Measurements from ENCODE around the gene ARHGEF19.

Gene ARHGEF19

DNA sequence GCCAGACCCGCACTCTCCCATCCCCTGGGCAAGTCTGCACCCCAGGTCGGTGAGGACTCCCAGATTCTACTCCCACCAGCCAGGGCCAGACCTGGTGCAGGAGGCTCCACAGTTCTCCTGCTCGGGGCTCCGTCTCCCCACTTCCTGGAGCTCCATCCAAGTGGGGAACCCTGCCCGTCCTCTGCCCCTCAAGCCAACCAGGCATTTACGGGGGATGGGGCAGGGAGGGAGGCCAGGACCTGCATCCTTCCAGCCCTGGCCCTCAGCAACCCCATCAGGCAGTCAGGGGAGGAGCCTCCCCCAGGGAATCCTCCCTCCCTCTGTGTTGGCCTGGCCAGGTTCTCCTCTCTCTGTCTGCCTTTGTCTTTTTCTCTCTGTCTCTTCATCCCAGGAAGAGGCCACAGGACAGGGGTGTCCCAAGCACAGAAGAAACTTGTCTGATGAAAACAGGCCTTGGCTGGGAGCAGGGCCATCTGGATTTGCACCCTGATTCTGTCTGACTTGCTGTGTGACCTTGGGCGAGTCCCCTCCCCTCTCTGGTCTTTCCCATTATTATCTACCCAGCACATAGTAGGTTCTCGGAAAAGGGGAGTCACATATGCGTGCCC, 38.1 kb downstream of the ARHGEF19 start:
- DNase-seq (ENCODE audit: low read depth, low spot score) = no peak
- ChIA-PET CTCF (interaction anchor here (1.0 to 3.5 kb wide), 5 partner anchors 8 to 101 kb away, joined by 3 to 47 read pairs (median 4); partner anchors contain the start of gene FAM131C), POLR2A (no interaction called here)
- TF ChIP-seq, protein P1, sequence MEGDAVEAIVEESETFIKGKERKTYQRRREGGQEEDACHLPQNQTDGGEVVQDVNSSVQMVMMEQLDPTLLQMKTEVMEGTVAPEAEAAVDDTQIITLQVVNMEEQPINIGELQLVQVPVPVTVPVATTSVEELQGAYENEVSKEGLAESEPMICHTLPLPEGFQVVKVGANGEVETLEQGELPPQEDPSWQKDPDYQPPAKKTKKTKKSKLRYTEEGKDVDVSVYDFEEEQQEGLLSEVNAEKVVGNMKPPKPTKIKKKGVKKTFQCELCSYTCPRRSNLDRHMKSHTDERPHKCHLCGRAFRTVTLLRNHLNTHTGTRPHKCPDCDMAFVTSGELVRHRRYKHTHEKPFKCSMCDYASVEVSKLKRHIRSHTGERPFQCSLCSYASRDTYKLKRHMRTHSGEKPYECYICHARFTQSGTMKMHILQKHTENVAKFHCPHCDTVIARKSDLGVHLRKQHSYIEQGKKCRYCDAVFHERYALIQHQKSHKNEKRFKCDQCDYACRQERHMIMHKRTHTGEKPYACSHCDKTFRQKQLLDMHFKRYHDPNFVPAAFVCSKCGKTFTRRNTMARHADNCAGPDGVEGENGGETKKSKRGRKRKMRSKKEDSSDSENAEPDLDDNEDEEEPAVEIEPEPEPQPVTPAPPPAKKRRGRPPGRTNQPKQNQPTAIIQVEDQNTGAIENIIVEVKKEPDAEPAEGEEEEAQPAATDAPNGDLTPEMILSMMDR (IDR thresholded peaks at IDR 0.05; ENCODE audit: insufficient read depth, low read length, missing control alignments) = no peak
- H3K4me3 ChIP-seq (ENCODE audit: low read depth, low read length) = no peak overlapping the region

DNA sequence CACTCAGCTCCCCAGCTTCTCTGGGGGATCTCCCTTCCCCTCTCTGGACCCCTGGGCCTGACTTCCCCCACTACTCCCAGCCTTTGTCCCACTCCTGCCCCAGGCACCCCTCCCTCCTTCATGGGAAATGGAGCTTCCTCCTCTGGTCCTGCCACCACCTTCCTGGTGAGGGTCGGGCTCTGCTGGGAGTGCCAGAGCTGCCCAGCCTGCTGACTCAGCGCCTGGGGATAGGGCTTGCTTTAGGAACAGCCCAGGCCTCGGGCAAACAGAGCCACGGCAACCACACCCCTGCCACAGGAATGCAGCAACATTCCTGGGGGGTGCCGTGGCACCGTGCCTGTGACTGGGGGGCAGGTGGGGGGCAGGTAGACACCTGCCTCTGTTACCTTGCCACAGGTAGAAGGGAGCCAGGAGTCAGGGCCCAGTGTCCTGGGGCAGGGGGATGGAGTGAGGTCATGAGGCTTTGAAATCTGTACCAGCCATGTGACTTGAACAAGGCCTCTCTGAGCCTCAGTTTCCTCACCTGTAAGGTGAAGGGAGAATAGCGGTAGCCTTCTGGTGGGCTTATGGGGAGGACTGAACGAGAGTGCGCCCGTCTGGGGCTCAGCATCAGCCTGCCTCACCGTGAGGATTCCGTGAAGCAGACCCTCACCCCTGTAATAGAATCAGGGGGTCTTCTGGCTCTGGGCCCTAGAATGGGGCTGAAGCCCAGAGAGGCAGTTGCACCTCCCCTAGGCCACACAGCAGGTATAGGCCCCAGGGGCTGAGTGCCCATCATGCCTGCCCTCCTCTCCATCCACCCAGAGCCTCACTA, 38.8 kb downstream of the ARHGEF19 start:
- TF ChIP-seq, protein P1 (IDR thresholded peaks at IDR 0.05; ENCODE audit: insufficient read depth, low read length, missing control alignments) = no peak
- no peak overlapping the region for H3K4me3 ChIP-seq (ENCODE audit: low read depth, low read length)
- peak; percentile 31 for DNase-seq (ENCODE audit: low read depth, low spot score)
- CTCF ChIA-PET = interaction anchor here (0.9 to 3.5 kb wide), 7 partner anchors 13 to 96 kb away, joined by 3 to 47 read pairs (median 3); no protein-coding TSS in a partner anchor
- POLR2A ChIA-PET = interaction anchor here (1.4 kb wide), 1 partner anchor 17 kb away, joined by 5 read pairs; the partner anchor contains the start of gene EPHA2

DNA sequence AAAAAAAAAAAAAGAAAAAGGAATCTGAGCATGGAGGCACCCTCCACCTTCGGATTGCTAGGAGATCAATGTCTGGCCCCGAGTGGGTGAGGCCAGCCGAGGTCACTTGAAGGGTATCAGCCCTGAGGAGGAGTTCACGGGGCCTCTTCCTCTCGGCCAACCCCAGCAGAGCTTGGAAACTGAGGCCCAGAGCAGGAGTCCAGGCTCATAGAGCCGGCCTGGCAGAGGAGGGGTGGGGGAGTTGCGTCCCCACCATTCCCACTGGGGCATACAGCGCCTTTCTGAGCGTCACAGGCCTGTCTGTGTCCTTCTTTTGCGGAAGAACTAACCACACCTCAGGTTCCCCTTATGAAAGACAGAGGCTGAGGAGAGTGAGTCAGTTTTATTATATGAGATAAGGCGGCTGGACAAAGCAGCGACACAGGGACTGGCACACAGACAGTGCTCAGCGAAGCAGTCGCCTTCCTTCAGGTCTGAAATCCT, 39.4 kb downstream of the ARHGEF19 start:
- DNase-seq (ENCODE audit: low read depth, low spot score) = no peak
- CTCF ChIA-PET = interaction anchor here (0.7 to 1.3 kb wide), 7 partner anchors 16 to 358 kb away, joined by 3 to 6 read pairs (median 3); no protein-coding TSS in a partner anchor
- TF ChIP-seq, protein P1 (IDR thresholded peaks at IDR 0.05; ENCODE audit: insufficient read depth, low read length, missing control alignments) = no peak
- H3K4me3 ChIP-seq (ENCODE audit: low read depth, low read length) = no peak overlapping the region
- POLR2A ChIA-PET = interaction anchor here (1.4 kb wide), 1 partner anchor 17 kb away, joined by 5 read pairs; the partner anchor contains the start of gene EPHA2

DNA sequence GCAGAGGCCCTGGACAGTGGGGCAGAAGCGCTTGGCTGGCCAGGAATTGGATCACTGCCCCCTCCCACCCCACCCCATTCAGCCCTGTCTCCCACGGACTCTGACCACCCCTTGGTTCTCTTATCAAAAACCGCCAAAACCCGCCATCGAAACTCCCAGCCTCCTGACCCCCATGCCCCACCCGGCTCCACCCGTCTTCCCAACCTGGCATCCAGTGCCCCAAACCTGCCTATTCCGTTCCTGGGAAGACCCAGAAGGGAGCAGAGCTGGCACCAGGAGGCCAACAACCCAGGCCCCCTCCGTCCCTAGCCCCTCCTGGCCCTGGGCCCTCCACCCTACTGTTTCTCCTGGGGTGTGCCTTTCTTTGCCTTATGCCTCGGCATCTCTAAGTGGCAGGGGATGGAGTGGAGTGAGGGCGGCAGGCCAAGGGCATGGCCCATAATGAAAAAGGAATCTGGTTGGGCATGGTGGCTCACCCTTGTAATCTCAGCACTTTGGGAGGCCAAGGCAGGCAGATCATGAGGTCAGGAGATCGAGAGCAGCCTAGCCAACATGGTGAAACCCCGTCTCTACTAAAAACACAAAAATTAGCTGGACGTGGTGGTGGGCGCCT, 40.1 kb downstream of the ARHGEF19 start:
- ChIA-PET CTCF (interaction anchor here (0.7 to 1.3 kb wide), 5 partner anchors 17 to 357 kb away, joined by 3 to 6 read pairs (median 3); no protein-coding TSS in a partner anchor), POLR2A (interaction anchor here (1.4 kb wide), 1 partner anchor 16 kb away, joined by 5 read pairs; the partner anchor contains the start of gene EPHA2)
- no peak for DNase-seq (ENCODE audit: low read depth, low spot score)
- no peak overlapping the region for H3K4me3 ChIP-seq (ENCODE audit: low read depth, low read length)
- TF ChIP-seq, protein P1 (IDR thresholded peaks at IDR 0.05; ENCODE audit: insufficient read depth, low read length, missing control alignments) = no peak

DNA sequence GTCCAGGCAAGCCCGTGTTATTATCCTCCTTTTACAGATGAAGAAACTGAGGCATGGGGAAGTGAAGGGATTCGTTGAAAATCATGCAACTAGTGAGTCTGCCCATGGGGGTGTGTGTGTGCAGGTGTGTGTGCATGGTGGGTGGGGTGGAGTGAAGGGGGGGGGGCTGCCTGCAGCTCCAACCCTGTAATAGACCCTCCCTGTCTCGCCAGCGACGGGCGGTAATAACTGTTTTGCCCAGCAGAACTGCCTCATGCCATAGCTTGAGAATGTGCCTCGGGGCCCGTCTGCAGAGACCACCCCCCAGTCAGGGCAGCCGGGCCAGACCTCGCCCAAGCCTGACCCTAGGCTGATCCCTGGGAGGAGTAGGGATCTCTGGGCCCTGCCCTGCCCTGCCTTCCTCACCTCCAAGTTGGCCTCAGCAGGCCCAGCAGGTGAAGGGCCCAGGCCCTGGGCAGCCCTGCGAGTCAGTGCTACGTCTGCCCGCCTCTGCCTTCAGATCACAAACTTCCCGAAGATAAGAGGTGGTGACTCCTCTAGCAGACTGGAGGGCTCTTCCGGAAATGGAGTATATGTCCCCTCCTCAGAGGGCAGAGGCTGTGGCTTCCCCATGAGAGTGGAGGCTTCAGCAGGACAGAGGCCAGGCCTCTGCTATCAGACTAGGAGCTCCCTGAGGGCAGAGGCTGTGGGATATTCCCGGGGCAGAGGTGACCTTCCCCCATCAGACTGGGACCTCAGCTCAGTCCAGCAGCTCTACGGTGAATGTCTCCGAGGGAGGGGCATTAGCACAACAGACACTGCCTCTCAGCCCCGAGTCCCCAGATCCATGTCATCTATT, 40.9 kb downstream of the ARHGEF19 start:
- H3K4me3 ChIP-seq (ENCODE audit: low read depth, low read length) = no peak overlapping the region
- ChIA-PET CTCF (interaction anchor here (0.7 to 1.5 kb wide), 3 partner anchors 17 to 92 kb away, joined by 3 to 4 read pairs (median 3); no protein-coding TSS in a partner anchor), POLR2A (no interaction called here)

More for the DNA sequence above, 40.9 kb downstream of the ARHGEF19 start:
- DNase-seq (ENCODE audit: low read depth, low spot score) = no peak
- TF ChIP-seq, protein P1 (IDR thresholded peaks at IDR 0.05; ENCODE audit: insufficient read depth, low read length, missing control alignments) = no peak
